Common myeloid progenitor, CD34-positive (primary cell): ENCODE measurements around the gene C1QC.
A peak's percentile ranks its signal among the peaks of the same experiment; 100 is the strongest.

Experiments
- CTCF ChIA-PET: fragments of 350-600 bp; sonication (Branson Sonifier 250); formaldehyde crosslinking; loops from one replicate; lab custom pipeline; 2021; ENCODE audit warnings: antibody characterized with exemption; lab: Charles Lee
- POLR2A ChIA-PET: fragments of 350-600 bp; sonication (Branson Sonifier 250); formaldehyde crosslinking; loops from one replicate; lab custom pipeline; 2021; ENCODE audit warnings: antibody characterized with exemption; lab: Charles Lee
- DNase-seq, 3 donors: peaks; one replicate each; pipeline versions ENCODE4 v3.0.0 to v3.0.0-alpha.2; 2013
- H3K27ac ChIP-seq, 2 experiments: 1 replicate in 1 of 2; 2 replicates in 1 of 2; pipeline ENCODE4 v1.7.0; 2013; ENCODE audit warnings: inconsistent platforms in 2 of 2, low read length in 2 of 2, mild to moderate bottlenecking in 2 of 2, low read depth in 1 of 2, moderate library complexity in 1 of 2; ENCODE audit not compliant: severe bottlenecking in 2 of 2, insufficient read depth in 1 of 2, poor library complexity in 1 of 2
- H3K27me3 ChIP-seq, 5 experiments: replicated peaks in 2 of 5; 1 replicate in 3 of 5; 2 replicates in 2 of 5; pipeline versions ENCODE4 v1.6.1 to v1.7.0; 2013; ENCODE audit warnings: low read length in 4 of 5, mild to moderate bottlenecking in 2 of 5, moderate library complexity in 2 of 5, inconsistent platforms in 1 of 5; ENCODE audit not compliant: insufficient read depth in 5 of 5, control insufficient read depth in 4 of 5
- H3K36me3 ChIP-seq, 4 experiments: 1 replicate in 2 of 4; 2 replicates in 2 of 4; pipeline versions ENCODE4 v1.6.1 to v1.7.0; 2013; ENCODE audit warnings: low read length in 3 of 4, control low read depth in 1 of 4, mild to moderate bottlenecking in 1 of 4; ENCODE audit not compliant: control insufficient read depth in 4 of 4, insufficient read depth in 4 of 4
- H3K4me1 ChIP-seq, 4 experiments: 1 replicate in 3 of 4; 2 replicates in 1 of 4; pipeline versions ENCODE4 v1.6.1 to v1.7.1; 2013; ENCODE audit warnings: low read length in 3 of 4, mild to moderate bottlenecking in 3 of 4, control low read depth in 1 of 4, inconsistent platforms in 1 of 4, moderate library complexity in 1 of 4; ENCODE audit not compliant: control insufficient read depth in 4 of 4, insufficient read depth in 4 of 4; ENCODE audit errors: control extremely low read depth in 1 of 4
- H3K4me3 ChIP-seq, 7 experiments: 1 replicate in 4 of 7; 2 replicates in 3 of 7; pipeline versions ENCODE4 v1.5.1 to v1.7.0; 2013; ENCODE audit warnings: mild to moderate bottlenecking in 7 of 7, low read length in 6 of 7, moderate library complexity in 6 of 7, inconsistent platforms in 2 of 7, low read depth in 2 of 7, control low read depth in 1 of 7; ENCODE audit not compliant: insufficient read depth in 4 of 7, control insufficient read depth in 1 of 7; ENCODE audit errors: extremely low read depth in 1 of 7
- H3K9me3 ChIP-seq, 5 experiments: 1 replicate in 4 of 5; 2 replicates in 1 of 5; pipeline versions ENCODE4 v1.6.1 to v1.7.1; 2013; ENCODE audit warnings: low read length in 4 of 5, mild to moderate bottlenecking in 2 of 5, inconsistent platforms in 1 of 5, low read depth in 1 of 5, moderate library complexity in 1 of 5; ENCODE audit not compliant: control insufficient read depth in 4 of 5, insufficient read depth in 2 of 5; ENCODE audit errors: control extremely low read depth in 1 of 5
- WGBS: methylation state at CpG from one replicate; pipeline ENCODE4 v1.1.5; 2013; ENCODE audit not compliant: insufficient coverage; 5-methylcytosine and 5-hydroxymethylcytosine counted together

Gene C1QC

DNA sequence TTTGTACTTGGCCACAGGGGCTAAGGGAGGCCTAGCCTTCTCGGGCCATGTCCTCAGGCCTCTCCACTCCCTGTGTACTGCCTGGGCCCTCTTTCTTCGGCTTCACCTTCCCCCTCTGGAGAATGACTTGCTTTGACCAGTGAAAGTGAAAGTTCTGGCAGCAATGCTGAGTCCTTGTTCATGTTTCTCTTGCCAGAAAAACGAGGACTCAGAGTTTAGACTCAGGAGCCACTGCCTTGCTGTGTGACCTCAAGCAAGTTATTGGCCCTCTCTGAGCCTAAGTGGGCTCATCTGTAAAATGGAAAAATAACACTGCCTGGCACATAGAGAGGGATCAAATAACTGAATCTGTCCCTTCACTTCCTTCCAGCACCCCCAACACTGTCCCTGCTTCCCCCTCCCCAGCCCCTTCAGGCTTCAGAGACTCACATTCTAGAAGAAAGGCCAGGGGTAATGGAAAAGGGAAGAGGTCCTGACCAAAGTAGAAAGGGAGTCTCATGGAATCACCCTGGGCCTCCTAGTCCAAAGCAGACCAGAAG is 5.5 kb upstream of the C1QC start:
- Histone ChIP-seq H3K36me3 (no peaks in the 10 kb centered on the region), H3K4me1 (no peaks in the 10 kb centered on the region), H3K9me3 (no peaks in the 10 kb centered on the region), H3K4me3 (no peak overlapping the region), H3K27ac (no peak overlapping the region), H3K27me3 (peaks cover 0 to 50% (median 2%) of the 10 kb centered on the region in 5 experiments)
- ChIA-PET CTCF (no interaction called here), POLR2A (no interaction called here)
- WGBS: 75% methylated on average over 3 of the region's 3 CpGs
- DNase-seq: no peak

GRCh38 chr1:22638476-22639234 is 4.8 kb upstream of the C1QC start:
- Histone ChIP-seq H3K4me1 (no peaks in the 10 kb centered on the region), H3K27ac (no peak overlapping the region), H3K27me3 (peaks cover 0 to 44% (median 0%) of the 10 kb centered on the region in 5 experiments), H3K4me3 (no peak overlapping the region), H3K9me3 (no peaks in the 10 kb centered on the region), H3K36me3 (no peaks in the 10 kb centered on the region)
- WGBS: 84% methylated on average over 23 of the region's 23 CpGs
- POLR2A ChIA-PET: no interaction called here
- CTCF ChIA-PET: interaction anchor here (0.6 kb wide), 1 partner anchor 295 kb away, joined by 3 read pairs; no protein-coding TSS in a partner anchor
- no peak for DNase-seq

GRCh38 chr1:22639286-22639685 is 4.1 kb upstream of the C1QC start:
- CTCF ChIA-PET: interaction anchor here (0.6 to 1.8 kb wide), 4 partner anchors 10 to 295 kb away, joined by 3 to 6 read pairs (median 3); no protein-coding TSS in a partner anchor
- no peaks in the 10 kb centered on the region for H3K36me3 ChIP-seq
- POLR2A ChIA-PET: no interaction called here
- DNase-seq: peak; percentile 34 to 60 (median 49)
- WGBS: 17% methylated on average over 8 of the region's 8 CpGs
- no peaks in the 10 kb centered on the region for H3K4me1 ChIP-seq
- no peak overlapping the region for H3K4me3 ChIP-seq
- H3K27ac ChIP-seq: no peak overlapping the region
- H3K9me3 ChIP-seq: no peaks in the 10 kb centered on the region
- H3K27me3 ChIP-seq: peaks cover 0 to 40% (median 0%) of the 10 kb centered on the region in 5 experiments

DNA sequence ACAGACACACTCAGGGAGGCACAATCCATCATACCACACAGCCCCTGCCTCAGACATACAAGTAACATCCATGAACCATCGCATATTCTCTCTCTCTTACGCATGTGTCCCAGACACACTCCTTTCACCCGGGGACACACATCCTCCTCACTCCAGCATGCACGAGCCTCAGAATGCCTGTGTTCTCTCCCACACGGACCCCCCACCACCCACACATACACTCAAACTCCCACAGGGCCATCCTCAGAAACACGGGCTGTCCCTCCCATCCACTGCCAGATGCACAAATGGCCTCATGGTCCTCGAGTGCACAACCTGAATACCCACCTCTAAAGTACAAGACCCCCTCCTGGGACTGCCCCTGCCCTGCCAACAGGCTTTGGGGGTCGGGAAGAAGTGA is 2.2 kb upstream of the C1QC start:
- no peaks in the 10 kb centered on the region for H3K4me1 ChIP-seq
- no peak for DNase-seq
- H3K36me3 ChIP-seq: no peaks in the 10 kb centered on the region
- WGBS: 87% methylated on average over 5 of the region's 8 CpGs
- H3K27ac ChIP-seq: no peak overlapping the region
- ChIA-PET POLR2A (interaction anchor here (0.6 kb wide), 1 partner anchor 238 kb away, joined by 3 read pairs; no protein-coding TSS in a partner anchor), CTCF (interaction anchor here (0.6 to 3.7 kb wide), 12 partner anchors 9 to 524 kb away, joined by 3 to 40 read pairs (median 5); no protein-coding TSS in a partner anchor)
- no peak overlapping the region for H3K4me3 ChIP-seq
- peaks cover 0 to 31% (median 6%) of the 10 kb centered on the region in 5 experiments for H3K27me3 ChIP-seq
- no peaks in the 10 kb centered on the region for H3K9me3 ChIP-seq

GRCh38 chr1:22641906-22642636 is 1.4 kb upstream of the C1QC start:
- Histone ChIP-seq H3K27ac (no peak overlapping the region), H3K9me3 (no peaks in the 10 kb centered on the region), H3K36me3 (no peaks in the 10 kb centered on the region), H3K4me1 (no peaks in the 10 kb centered on the region), H3K27me3 (peaks cover 0 to 28% (median 6%) of the 10 kb centered on the region in 5 experiments), H3K4me3 (no peak overlapping the region)
- peak; percentile 50 to 69 (median 62) for DNase-seq
- POLR2A ChIA-PET: interaction anchor here (0.6 kb wide), 1 partner anchor 30 kb away, joined by 3 read pairs; no protein-coding TSS in a partner anchor
- 9% methylated on average over 11 of the region's 18 CpGs for WGBS
- CTCF ChIA-PET: interaction anchor here (0.6 to 3.7 kb wide), 14 partner anchors 9 to 537 kb away, joined by 3 to 40 read pairs (median 4); no protein-coding TSS in a partner anchor

DNA sequence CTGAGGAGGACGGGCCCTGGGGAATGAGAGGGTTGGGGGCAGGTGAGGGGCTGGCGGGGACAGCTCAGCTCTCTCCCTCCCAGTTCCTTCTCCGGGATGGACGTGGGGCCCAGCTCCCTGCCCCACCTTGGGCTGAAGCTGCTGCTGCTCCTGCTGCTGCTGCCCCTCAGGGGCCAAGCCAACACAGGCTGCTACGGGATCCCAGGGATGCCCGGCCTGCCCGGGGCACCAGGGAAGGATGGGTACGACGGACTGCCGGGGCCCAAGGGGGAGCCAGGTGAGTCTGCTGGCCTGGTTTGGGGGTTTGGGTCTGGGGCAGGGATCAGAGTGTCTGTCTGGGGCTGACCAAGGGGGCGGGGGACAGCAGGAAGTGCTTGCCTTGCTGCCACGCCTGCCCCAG is 495 bp downstream of the C1QC start:
- POLR2A ChIA-PET: no interaction called here
- H3K4me1 ChIP-seq: no peaks in the 10 kb centered on the region
- CTCF ChIA-PET: interaction anchor here (3.7 kb wide), 1 partner anchor 223 kb away, joined by 40 read pairs; no protein-coding TSS in a partner anchor
- peaks cover 0 to 18% (median 6%) of the 10 kb centered on the region in 5 experiments for H3K27me3 ChIP-seq
- no peak overlapping the region for H3K4me3 ChIP-seq
- H3K36me3 ChIP-seq: no peaks in the 10 kb centered on the region
- no peaks in the 10 kb centered on the region for H3K9me3 ChIP-seq
- no peak overlapping the region for H3K27ac ChIP-seq
- DNase-seq: no peak
- 89% methylated on average over 10 of the region's 12 CpGs for WGBS
